Measurements from ENCODE around the gene PDZD7. TPM values are rescaled to one million over a fixed set of nuclear protein-coding genes. Genes with fewer than 3 reads are reported as not detected.
A peak's percentile ranks its signal among the peaks of the same experiment; 100 is the strongest.

Gene PDZD7
- total RNA-seq, 6 experiments from 2014 or later: 1.1 to 1.9 (median 1.2) TPM

- Mint-ChIP-seq H3K9me3 (no peaks in the 10 kb centered on the region), H3K27ac (peak overlapping the region; percentile 61), H3K27me3 (ENCODE audit: insufficient read depth) (peaks cover 14% of the 10 kb centered on the region), H3K4me3 (peak overlapping the region; percentile 88), H3K36me3 (ENCODE audit: low read depth) (no peaks in the 10 kb centered on the region), H3K4me1 (ENCODE audit: low read depth) (peaks cover 49% of the 10 kb centered on the region)
- peak; percentile 77 for DNase-seq
- peak; percentile 94 for TF ChIP-seq CTCF (IDR thresholded peaks at IDR 0.05)
Observed at GRCh38 chr10:101067356-101068083, 36.6 kb upstream of the PDZD7 start.

- no peak for DNase-seq
- Mint-ChIP-seq H3K4me1 (ENCODE audit: low read depth) (peaks cover 48% of the 10 kb centered on the region), H3K27me3 (ENCODE audit: insufficient read depth) (peaks cover 8% of the 10 kb centered on the region), H3K4me3 (peak overlapping the region; percentile 88), H3K36me3 (ENCODE audit: low read depth) (no peaks in the 10 kb centered on the region), H3K9me3 (no peaks in the 10 kb centered on the region), H3K27ac (peak overlapping the region; percentile 61)
- no peak for TF ChIP-seq CTCF (IDR thresholded peaks at IDR 0.05)
Observed at GRCh38 chr10:101066896-101067355, 36.0 kb upstream of the PDZD7 start.

- H3K36me3 Mint-ChIP-seq (ENCODE audit: low read depth): no peaks in the 10 kb centered on the region
- peak overlapping the region; percentile 88 for H3K4me3 Mint-ChIP-seq
- TF ChIP-seq CTCF (IDR thresholded peaks at IDR 0.05): peak; percentile 70
- H3K27me3 Mint-ChIP-seq (ENCODE audit: insufficient read depth): peaks cover 3% of the 10 kb centered on the region
- no peaks in the 10 kb centered on the region for H3K9me3 Mint-ChIP-seq
- peaks cover 47% of the 10 kb centered on the region for H3K4me1 Mint-ChIP-seq (ENCODE audit: low read depth)
- DNase-seq: peak; percentile 67
- H3K27ac Mint-ChIP-seq: peak overlapping the region; percentile 86
Observed at GRCh38 chr10:101066146-101066895, 35.4 kb upstream of the PDZD7 start.

GRCh38 chr10:101065481-101066145 lies 34.7 kb upstream of the PDZD7 start:
- Mint-ChIP-seq H3K27ac (peak overlapping the region; percentile 86), H3K4me3 (peak overlapping the region; percentile 88)
- peak; percentile 33 for DNase-seq

More at GRCh38 chr10:101065481-101066145, 34.7 kb upstream of the PDZD7 start:
- Mint-ChIP-seq H3K27me3 (ENCODE audit: insufficient read depth) (peaks cover 3% of the 10 kb centered on the region), H3K36me3 (ENCODE audit: low read depth) (no peaks in the 10 kb centered on the region), H3K4me1 (ENCODE audit: low read depth) (peaks cover 42% of the 10 kb centered on the region), H3K9me3 (no peaks in the 10 kb centered on the region)
- no peak for TF ChIP-seq CTCF (IDR thresholded peaks at IDR 0.05)
